HepG2 (cell line): Measurements from ENCODE around the gene IGDCC3. TPM values are rescaled to one million over a fixed set of nuclear protein-coding genes. Genes with fewer than 3 reads are reported as not detected.

Experiments
- BRCA1 ChIP-seq: sonication (generic); formaldehyde crosslinking; IDR thresholded peaks from 2 replicates; pipeline ENCODE4 v1.4.0; 2020; ENCODE audit warnings: missing genetic modification reagents
- CREB1 ChIP-seq, 2 experiments: fragments of 450-650 bp in 1 of 2; IDR thresholded peaks; 2 replicates each; pipeline ENCODE4 v1.6.1; 2016 to 2017; ENCODE audit warnings: control low read depth in 1 of 2, mild to moderate bottlenecking in 1 of 2, missing compliant biosample characterization in 1 of 2, missing genetic modification characterization in 1 of 2
- EZH2 ChIP-seq: conservative IDR thresholded peaks from 2 replicates; pipeline ENCODE4 v1.6.1; 2012; ENCODE audit warnings: mild to moderate bottlenecking, low read depth, low read length, moderate library complexity
- HIC2 ChIP-seq: sonication (generic); formaldehyde crosslinking; IDR thresholded peaks from 2 replicates; pipeline ENCODE4 v1.9.0; 2022; ENCODE audit warnings: low read depth, missing genetic modification reagents
- MAFK ChIP-seq, 2 experiments: IDR thresholded peaks in 1 of 2; conservative IDR thresholded peaks in 1 of 2; 2 replicates each; pipeline ENCODE4 v1.6.1; 2011; ENCODE audit warnings: improper control_type of control experiment in 2 of 2, low read length in 2 of 2
- PHB2 ChIP-seq: fragments of 450-650 bp; IDR thresholded peaks from 2 replicates; pipeline ENCODE4 v1.6.1; 2018; ENCODE audit not compliant: partially characterized antibody
- POLR2AphosphoS2 ChIP-seq: IDR thresholded peaks from 2 replicates; pipeline ENCODE4 v1.6.1; 2011; ENCODE audit warnings: low read depth, low read length, improper control_type of control experiment
- SNRNP70 ChIP-seq: fragments of 200-400 bp; formaldehyde crosslinking; IDR thresholded peaks from 2 replicates; pipeline ENCODE4 v1.6.1; 2017; ENCODE audit warnings: mild to moderate bottlenecking, low read depth, low read length, moderate library complexity
- SYNCRIP ChIP-seq: fragments of 200-400 bp; formaldehyde crosslinking; IDR thresholded peaks from 2 replicates; pipeline ENCODE4 v1.6.1; 2018; ENCODE audit warnings: mild to moderate bottlenecking, low read depth, low read length; ENCODE audit not compliant: insufficient read depth
- ZBTB40 ChIP-seq, 2 experiments: fragments of 450-650 bp in 1 of 2; sonication (generic) in 1 of 2; formaldehyde crosslinking in 1 of 2; IDR thresholded peaks; 2 replicates each; pipeline versions ENCODE4 v1.6.1 to v1.8.0; 2016 to 2022; ENCODE audit warnings: antibody characterized with exemption in 1 of 2, mild to moderate bottlenecking in 1 of 2, missing genetic modification reagents in 1 of 2
- polyA plus RNA-seq, 8 experiments: library from polyadenylated mRNA; depleted of rRNA in 3 of 8; stranded (reverse) in 7 of 8; unstranded in 1 of 8; fragments of >200 nt; fragmentation: Illumina TruSeq in 4 of 8; extraction: Trizol in 4 of 8; gene quantifications; 2 replicates each; pipeline versions ENCODE4 v1.2.1 to v1.2.3, GENCODE V29; 2011 to 2016; ENCODE audit warnings: low read depth in 4 of 8, missing spikeins in 1 of 8, mixed read lengths in 1 of 8; ENCODE audit not compliant: insufficient read depth in 1 of 8
- total RNA-seq, 5 experiments: library from RNA; depleted of rRNA; stranded (reverse); fragments of >200 nt; fragmentation: Illumina TruSeq; extraction: Trizol; gene quantifications; 2 replicates each; pipeline ENCODE4 v1.2.3, GENCODE V29; 2016; ENCODE audit warnings: low read depth in 1 of 5
- TF ChIP-seq, protein P1 (sequence below): sonication (generic); formaldehyde crosslinking; IDR thresholded peaks from 2 replicates; pipeline ENCODE4 v1.5.0; 2020; ENCODE audit warnings: missing genetic modification reagents

IGDCC3 gene
- total and polyA plus RNA-seq, 2 of the 13 experiments (the other 11 are each of a cell fraction or from before 2014, with no cell fraction given) = 30.1 to 51.8 TPM

GRCh38 chr15:65410972-65411371 is 33.2 kb upstream of the IGDCC3 start (continued):
- TF ChIP-seq ZBTB40 (IDR thresholded peaks at IDR 0.05) (no peak), ZBTB40 (CRISPR knock-in tag; IDR thresholded peaks at IDR 0.05) (no peak), CREB1 (IDR thresholded peaks at IDR 0.05) (no peak), CREB1 (CRISPR knock-in tag; IDR thresholded peaks at IDR 0.05) (no peak), SYNCRIP (no peak), MAFK (conservative IDR thresholded peaks at IDR 0.05 in 1 of 2, IDR thresholded peaks at IDR 0.05 in 1 of 2; ENCODE audit: low read length in 2 of 2) (no peak), BRCA1 (no peak), HIC2 (no peak), EZH2 (no peak), POLR2AphosphoS2 (no peak), PHB2 (no peak), SNRNP70 (no peak)
- TF ChIP-seq, protein P1, sequence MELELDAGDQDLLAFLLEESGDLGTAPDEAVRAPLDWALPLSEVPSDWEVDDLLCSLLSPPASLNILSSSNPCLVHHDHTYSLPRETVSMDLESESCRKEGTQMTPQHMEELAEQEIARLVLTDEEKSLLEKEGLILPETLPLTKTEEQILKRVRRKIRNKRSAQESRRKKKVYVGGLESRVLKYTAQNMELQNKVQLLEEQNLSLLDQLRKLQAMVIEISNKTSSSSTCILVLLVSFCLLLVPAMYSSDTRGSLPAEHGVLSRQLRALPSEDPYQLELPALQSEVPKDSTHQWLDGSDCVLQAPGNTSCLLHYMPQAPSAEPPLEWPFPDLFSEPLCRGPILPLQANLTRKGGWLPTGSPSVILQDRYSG (CRISPR knock-in tag) = no peak
